Esophagus muscularis mucosa (tissue), 3 donors: ENCODE measurements around the gene FAM13A.

ENCODE experiments used
- POLR2A ChIP-seq: fragments of 450-650 bp; IDR thresholded peaks from one replicate; pipeline ENCODE4 v1.6.1; 2017; ENCODE audit warnings: antibody characterized with exemption, moderate library complexity, mild to moderate bottlenecking, low read depth
- TF ChIP-seq, protein P1 (sequence below), 3 experiments: fragments of 200-600 bp in 2 of 3; fragments of 450-650 bp in 1 of 3; sonication (generic) in 2 of 3; IDR thresholded peaks; one replicate each; pipeline ENCODE4 v1.5.1; 2017 to 2019; ENCODE audit warnings: antibody characterized with exemption in 3 of 3, mild to moderate bottlenecking in 2 of 3, moderate library complexity in 1 of 3

DNA sequence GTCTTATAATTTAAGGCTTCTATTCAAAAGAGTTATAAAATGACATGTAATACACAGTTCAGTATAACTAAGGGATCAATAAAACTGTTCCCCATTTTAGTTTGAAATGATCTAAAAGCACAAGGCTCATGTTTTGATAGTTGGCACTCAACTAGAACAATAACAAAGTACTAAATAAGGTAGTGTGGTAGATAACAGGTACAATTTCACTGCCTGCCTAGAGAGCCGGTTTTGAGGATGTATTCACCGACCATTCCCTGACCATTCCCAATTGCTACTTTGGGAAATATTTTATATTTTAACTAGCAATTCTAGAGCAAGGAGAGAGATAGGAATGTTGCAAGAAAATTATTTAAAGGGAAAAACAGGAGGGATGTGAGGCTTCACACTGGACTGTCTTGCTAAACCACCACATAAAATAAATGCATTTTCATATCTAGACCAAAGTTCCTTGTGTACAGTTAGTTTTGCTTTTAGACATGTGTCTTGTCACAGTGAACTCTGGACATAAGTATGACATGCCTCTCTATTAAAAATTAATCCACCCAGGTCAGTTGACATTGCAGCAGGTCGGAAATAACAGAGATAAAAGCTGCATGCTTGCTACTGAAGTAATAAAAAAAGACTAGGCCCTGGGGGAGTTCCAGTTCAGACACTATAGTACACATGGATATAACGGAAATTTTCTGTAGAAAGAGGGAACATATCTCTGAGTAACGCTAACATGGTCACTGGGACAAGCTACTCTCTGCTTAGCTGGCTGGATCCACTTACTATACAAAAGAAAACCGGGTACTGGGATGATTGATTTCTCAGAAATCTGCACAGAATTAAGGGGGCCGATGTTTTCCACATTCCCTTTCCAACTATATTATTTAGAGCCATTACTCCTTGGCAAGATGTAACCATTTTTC is 303.1 kb downstream of the FAM13A start:
- TF ChIP-seq, protein P1, sequence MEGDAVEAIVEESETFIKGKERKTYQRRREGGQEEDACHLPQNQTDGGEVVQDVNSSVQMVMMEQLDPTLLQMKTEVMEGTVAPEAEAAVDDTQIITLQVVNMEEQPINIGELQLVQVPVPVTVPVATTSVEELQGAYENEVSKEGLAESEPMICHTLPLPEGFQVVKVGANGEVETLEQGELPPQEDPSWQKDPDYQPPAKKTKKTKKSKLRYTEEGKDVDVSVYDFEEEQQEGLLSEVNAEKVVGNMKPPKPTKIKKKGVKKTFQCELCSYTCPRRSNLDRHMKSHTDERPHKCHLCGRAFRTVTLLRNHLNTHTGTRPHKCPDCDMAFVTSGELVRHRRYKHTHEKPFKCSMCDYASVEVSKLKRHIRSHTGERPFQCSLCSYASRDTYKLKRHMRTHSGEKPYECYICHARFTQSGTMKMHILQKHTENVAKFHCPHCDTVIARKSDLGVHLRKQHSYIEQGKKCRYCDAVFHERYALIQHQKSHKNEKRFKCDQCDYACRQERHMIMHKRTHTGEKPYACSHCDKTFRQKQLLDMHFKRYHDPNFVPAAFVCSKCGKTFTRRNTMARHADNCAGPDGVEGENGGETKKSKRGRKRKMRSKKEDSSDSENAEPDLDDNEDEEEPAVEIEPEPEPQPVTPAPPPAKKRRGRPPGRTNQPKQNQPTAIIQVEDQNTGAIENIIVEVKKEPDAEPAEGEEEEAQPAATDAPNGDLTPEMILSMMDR (IDR thresholded peaks at IDR 0.05) = no peak
- TF ChIP-seq POLR2A = no peak
